HFFc6 (cell line): ENCODE measurements around the gene HAPLN2. TPM values are rescaled to one million over a fixed set of nuclear protein-coding genes. Genes with fewer than 3 reads are reported as not detected.

Experiments used
- DNase-seq: peaks from one replicate; pipeline ENCODE4 v3.0.0-alpha.2; 2018
- H3K27ac Mint-ChIP-seq: 2 replicates; pipeline ENCODE4 v1.8.0; 2020; ENCODE audit warnings: mild to moderate bottlenecking, mixed read lengths
- H3K27me3 Mint-ChIP-seq: 2 replicates; pipeline ENCODE4 v1.8.0; 2021; ENCODE audit warnings: mild to moderate bottlenecking, moderate library complexity, mixed read lengths; ENCODE audit not compliant: insufficient read depth
- H3K36me3 Mint-ChIP-seq: 2 replicates; pipeline ENCODE4 v1.8.0; 2021; ENCODE audit warnings: low read depth, mixed read lengths
- H3K4me1 Mint-ChIP-seq: 2 replicates; pipeline ENCODE4 v1.8.0; 2020; ENCODE audit warnings: low read depth, mixed read lengths
- H3K4me3 Mint-ChIP-seq: 2 replicates; pipeline ENCODE4 v1.8.0; 2020; ENCODE audit warnings: mild to moderate bottlenecking, moderate library complexity, mixed read lengths
- H3K9me3 Mint-ChIP-seq: 2 replicates; pipeline ENCODE4 v1.8.0; 2020; ENCODE audit warnings: mild to moderate bottlenecking, mixed read lengths
- CTCF ChIP-seq: fragments of 200-600 bp; sonication (generic); IDR thresholded peaks from 2 replicates; pipeline ENCODE4 v1.5.0; 2021; ENCODE audit warnings: antibody characterized with exemption, mild to moderate bottlenecking
- total RNA-seq, 6 experiments: library from RNA; stranded (reverse); fragmentation: NEBNext Ultra II Directional; extraction: Animal tissue kit (Norgen Biotek cat#: 25700); gene quantifications; 2 replicates in 1 of 6; 3 replicates in 5 of 6; pipeline ENCODE4 v1.2.3, GENCODE V29; 2021

Gene HAPLN2
- total RNA-seq, 6 experiments from 2014 or later: not detected

DNA sequence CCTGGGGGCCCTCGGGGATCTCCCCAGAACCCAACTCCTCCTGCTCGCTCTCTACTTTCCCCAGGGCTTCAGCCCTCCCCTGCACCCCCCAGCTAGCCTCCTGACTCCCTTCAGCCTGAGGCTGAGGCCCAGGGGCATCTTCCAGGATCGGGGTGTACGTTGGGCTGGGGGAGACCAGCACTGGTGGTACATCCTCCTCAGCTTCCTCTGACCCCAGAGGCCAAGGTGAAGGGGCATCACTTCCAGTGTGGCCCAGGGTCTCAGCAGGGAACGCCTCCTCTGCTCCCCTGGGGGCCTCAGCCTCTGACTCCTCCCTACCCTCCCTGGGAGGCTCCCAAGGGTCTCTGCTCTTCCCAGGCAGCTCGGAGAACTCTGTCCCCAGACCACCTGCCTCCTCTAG lies 51.1 kb downstream of the HAPLN2 start:
- Mint-ChIP-seq H3K4me3 (no peak overlapping the region), H3K27me3 (peaks cover 1% of the 10 kb centered on the region), H3K9me3 (no peaks in the 10 kb centered on the region), H3K36me3 (peaks cover 25% of the 10 kb centered on the region), H3K4me1 (peaks cover 63% of the 10 kb centered on the region), H3K27ac (no peak overlapping the region)
- no peak for TF ChIP-seq CTCF
- no peak for DNase-seq

DNA sequence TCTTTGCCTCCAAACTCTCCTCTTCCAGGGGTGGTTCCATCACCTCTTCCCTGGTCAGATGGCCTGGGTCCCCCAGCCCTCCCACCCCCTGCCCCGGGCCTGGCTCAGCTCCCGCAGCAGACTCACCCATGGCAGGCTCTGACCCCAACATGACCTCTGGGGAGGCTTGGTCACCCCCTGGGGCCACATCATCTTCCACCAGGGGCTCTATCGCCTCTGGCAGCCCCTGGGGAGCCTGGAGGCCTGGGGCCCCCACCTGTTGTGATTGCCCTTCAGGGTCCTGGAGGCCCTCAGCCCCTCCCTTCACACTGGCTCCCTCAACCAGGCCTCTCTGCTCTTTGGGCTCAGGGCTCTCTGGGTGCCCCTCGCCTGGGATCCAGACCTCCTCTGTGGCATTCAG lies 51.6 kb downstream of the HAPLN2 start:
- H3K36me3 Mint-ChIP-seq: peaks cover 26% of the 10 kb centered on the region
- H3K9me3 Mint-ChIP-seq: no peaks in the 10 kb centered on the region
- DNase-seq: no peak
- no peak overlapping the region for H3K4me3 Mint-ChIP-seq
- H3K4me1 Mint-ChIP-seq: peaks cover 63% of the 10 kb centered on the region
- H3K27me3 Mint-ChIP-seq: peaks cover 1% of the 10 kb centered on the region
- no peak for TF ChIP-seq CTCF
- H3K27ac Mint-ChIP-seq: peak overlapping the region; percentile 14; the same call in 1 of the 2 replicates

- peaks cover 26% of the 10 kb centered on the region for H3K36me3 Mint-ChIP-seq
- H3K4me3 Mint-ChIP-seq: no peak overlapping the region
- H3K9me3 Mint-ChIP-seq: no peaks in the 10 kb centered on the region
- TF ChIP-seq CTCF: no peak
- peaks cover 57% of the 10 kb centered on the region for H3K4me1 Mint-ChIP-seq
- DNase-seq: no peak
- H3K27me3 Mint-ChIP-seq: peaks cover 1% of the 10 kb centered on the region
- H3K27ac Mint-ChIP-seq: no peak overlapping the region
These were observed 52.6 kb downstream of the HAPLN2 start for GRCh38 chr1:156671804-156672203.

GRCh38 chr1:156673387-156674121 lies 54.3 kb downstream of the HAPLN2 start:
- Mint-ChIP-seq H3K4me3 (peak overlapping the region; percentile 54), H3K9me3 (no peaks in the 10 kb centered on the region), H3K4me1 (peaks cover 57% of the 10 kb centered on the region), H3K36me3 (peaks cover 26% of the 10 kb centered on the region), H3K27ac (peak overlapping the region; percentile 55), H3K27me3 (no peaks in the 10 kb centered on the region; the same call in none of the 2 replicates)
- TF ChIP-seq CTCF: no peak
- DNase-seq: no peak

Other genes starting within 250 kb of the HAPLN2 start
- 10 to 100 TPM; 50.0 to 60.1 (median 56.8) TPM for gene MEF2D, start 118.6 kb upstream of the HAPLN2 start, total RNA-seq
- 10 to 100 TPM; 13.9 to 33.3 (median 29.0) TPM for gene IQGAP3, start 46.9 kb upstream of the HAPLN2 start, total RNA-seq
- not detected for gene TTC24, start 39.7 kb upstream of the HAPLN2 start, total RNA-seq
- 10 to 100 TPM; 73.9 to 83.9 (median 76.7) TPM for gene NAXE, start 27.6 kb upstream of the HAPLN2 start, total RNA-seq
- gene GPATCH4, start 17.9 kb upstream of the HAPLN2 start, total RNA-seq: 10 to 100 TPM; 25.0 to 35.8 (median 32.7) TPM
- gene BCAN, start 22.7 kb downstream of the HAPLN2 start, total RNA-seq: not detected
- gene NES, start 58.0 kb downstream of the HAPLN2 start, total RNA-seq: 100 to 1,000 TPM; 106 to 126 (median 116) TPM
- 10 to 100 TPM; 55.9 to 70.4 (median 59.2) TPM for gene CRABP2, start 86.2 kb downstream of the HAPLN2 start, total RNA-seq
- 10 to 100 TPM; 11.2 to 16.0 (median 13.9) TPM for gene METTL25B, start 109.1 kb downstream of the HAPLN2 start, total RNA-seq
- gene ISG20L2, start 109.4 kb downstream of the HAPLN2 start, total RNA-seq: 10 to 100 TPM; 16.2 to 26.9 (median 20.6) TPM
- gene MRPL24, start 121.7 kb downstream of the HAPLN2 start, total RNA-seq: 10 to 100 TPM; 82.5 to 93.7 (median 86.8) TPM
- 100 to 1,000 TPM; 229 to 324 (median 315) TPM for gene HDGF, start 132.3 kb downstream of the HAPLN2 start, total RNA-seq
- 10 to 100 TPM; 67.0 to 79.3 (median 71.5) TPM for gene PRCC, start 148.1 kb downstream of the HAPLN2 start, total RNA-seq
- under 1 TPM in 2 of 6 experiments, not detected in 4; 0.09 to 0.17 TPM for gene SH2D2A, start 197.4 kb downstream of the HAPLN2 start, total RNA-seq
- gene INSRR, start 239.7 kb downstream of the HAPLN2 start, total RNA-seq: not detected
- gene NTRK1, start 241.4 kb downstream of the HAPLN2 start, total RNA-seq: under 1 TPM in 1 of 6 experiments, not detected in 5; 0.10 TPM